Retinal pigment epithelial cell (primary cell): ENCODE results near the gene HHIPL1.

Source experiments
- DNase-seq: peaks from one replicate; pipeline ENCODE4 v3.0.0-alpha.2; 2010; ENCODE audit warnings: low read depth
- H3K4me3 ChIP-seq: 2 replicates; pipeline ENCODE4 v1.5.1; 2011; ENCODE audit warnings: mild to moderate bottlenecking, low read length, control low read depth, moderate library complexity
- TF ChIP-seq, protein P1 (sequence below): conservative IDR thresholded peaks from 2 replicates; pipeline ENCODE4 v1.5.1; 2011; ENCODE audit warnings: low read depth, low read length, control low read depth, inconsistent platforms

HHIPL1 gene

DNA sequence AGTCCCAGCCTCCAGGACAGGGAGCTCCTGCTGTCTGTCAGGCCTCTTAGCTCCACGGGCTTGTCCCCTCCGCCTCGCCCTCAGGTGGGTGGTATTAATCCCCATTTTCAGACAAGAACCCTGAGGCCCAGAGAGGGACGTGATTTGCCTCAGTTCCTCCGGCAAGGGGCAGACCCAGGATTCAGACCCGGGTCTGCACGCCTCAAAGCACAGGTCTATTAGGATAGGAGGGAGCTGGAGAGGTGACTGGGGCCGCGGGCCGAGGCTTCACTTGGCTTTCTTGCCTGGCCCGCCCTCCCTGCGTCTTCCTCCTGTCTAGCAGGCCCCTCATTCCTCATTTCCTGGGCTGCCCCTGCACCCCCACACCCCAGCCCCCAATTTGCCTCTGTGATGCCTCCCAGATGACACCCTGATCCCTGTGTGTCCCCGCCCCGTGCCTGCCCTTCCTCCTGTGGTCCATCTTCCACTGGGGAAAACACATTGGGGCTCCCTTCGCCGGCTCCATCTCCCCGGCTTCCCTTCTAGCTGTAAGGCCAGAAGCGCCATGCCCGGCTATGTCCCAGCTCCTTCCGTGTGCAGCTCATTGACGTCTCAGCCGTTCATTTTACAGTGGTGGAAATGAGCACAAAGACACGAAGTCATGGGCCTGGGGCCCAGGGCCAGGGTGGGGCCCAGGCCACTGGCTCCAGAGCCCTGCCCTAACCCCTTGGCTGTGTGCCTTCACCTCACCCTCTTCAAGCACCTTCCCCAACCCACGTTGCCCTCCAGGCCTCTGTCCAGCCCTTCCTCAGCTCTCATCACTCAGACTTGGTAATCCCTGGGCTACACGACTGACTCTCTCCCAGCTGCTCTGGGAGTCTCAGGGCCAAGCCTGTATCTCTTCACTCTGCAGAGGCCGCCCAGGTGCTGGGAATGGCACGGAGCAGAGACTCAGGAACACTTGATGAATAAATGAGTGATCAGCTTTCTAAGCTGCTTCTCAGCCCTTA, 23.7 kb downstream of the HHIPL1 start:
- TF ChIP-seq, protein P1, sequence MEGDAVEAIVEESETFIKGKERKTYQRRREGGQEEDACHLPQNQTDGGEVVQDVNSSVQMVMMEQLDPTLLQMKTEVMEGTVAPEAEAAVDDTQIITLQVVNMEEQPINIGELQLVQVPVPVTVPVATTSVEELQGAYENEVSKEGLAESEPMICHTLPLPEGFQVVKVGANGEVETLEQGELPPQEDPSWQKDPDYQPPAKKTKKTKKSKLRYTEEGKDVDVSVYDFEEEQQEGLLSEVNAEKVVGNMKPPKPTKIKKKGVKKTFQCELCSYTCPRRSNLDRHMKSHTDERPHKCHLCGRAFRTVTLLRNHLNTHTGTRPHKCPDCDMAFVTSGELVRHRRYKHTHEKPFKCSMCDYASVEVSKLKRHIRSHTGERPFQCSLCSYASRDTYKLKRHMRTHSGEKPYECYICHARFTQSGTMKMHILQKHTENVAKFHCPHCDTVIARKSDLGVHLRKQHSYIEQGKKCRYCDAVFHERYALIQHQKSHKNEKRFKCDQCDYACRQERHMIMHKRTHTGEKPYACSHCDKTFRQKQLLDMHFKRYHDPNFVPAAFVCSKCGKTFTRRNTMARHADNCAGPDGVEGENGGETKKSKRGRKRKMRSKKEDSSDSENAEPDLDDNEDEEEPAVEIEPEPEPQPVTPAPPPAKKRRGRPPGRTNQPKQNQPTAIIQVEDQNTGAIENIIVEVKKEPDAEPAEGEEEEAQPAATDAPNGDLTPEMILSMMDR = no peak
- no peak for DNase-seq
- H3K4me3 ChIP-seq = no peak overlapping the region

DNA sequence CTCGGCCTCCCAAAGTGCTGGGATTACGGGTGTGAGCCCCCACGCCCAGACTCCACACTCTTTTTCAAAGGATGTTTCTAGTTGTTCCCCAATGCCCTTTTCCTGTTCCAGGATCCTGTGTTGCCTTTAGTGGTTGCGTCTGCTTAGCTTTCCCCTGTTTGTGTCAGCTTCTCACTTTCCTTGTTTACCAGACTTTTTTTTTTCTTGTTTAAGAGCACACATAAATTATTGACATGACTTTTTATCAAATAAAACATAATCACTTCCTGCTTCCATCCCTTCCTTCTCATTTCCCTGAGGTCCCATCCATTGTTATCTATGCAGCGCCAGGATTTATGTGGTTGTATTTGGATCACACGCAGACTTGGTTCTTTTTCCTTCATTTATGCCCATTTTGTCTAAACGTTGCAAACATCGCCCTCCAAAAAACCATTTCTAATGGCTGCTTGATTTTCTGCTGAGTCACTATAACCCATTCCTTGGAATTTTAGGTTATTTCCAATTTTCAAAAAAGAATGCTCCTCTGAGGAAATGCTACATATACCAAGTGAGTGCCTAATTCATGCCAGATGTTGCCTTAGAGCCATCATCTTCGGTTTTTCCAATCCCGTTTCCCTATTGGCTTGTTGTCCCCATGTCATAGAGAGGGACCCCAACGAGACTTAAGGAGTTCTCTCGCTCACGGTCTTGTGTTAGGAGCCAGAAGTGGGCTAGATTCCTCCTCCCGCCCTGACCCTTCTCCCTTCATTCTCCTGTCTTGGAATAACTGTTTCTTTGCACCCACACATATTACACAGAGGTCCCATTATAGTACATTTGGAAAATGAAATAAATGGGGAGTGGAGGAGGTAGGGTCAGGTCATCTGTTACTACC, 25.7 kb downstream of the HHIPL1 start:
- TF ChIP-seq, protein P1 = no peak
- H3K4me3 ChIP-seq = no peak overlapping the region
- DNase-seq = no peak

DNA sequence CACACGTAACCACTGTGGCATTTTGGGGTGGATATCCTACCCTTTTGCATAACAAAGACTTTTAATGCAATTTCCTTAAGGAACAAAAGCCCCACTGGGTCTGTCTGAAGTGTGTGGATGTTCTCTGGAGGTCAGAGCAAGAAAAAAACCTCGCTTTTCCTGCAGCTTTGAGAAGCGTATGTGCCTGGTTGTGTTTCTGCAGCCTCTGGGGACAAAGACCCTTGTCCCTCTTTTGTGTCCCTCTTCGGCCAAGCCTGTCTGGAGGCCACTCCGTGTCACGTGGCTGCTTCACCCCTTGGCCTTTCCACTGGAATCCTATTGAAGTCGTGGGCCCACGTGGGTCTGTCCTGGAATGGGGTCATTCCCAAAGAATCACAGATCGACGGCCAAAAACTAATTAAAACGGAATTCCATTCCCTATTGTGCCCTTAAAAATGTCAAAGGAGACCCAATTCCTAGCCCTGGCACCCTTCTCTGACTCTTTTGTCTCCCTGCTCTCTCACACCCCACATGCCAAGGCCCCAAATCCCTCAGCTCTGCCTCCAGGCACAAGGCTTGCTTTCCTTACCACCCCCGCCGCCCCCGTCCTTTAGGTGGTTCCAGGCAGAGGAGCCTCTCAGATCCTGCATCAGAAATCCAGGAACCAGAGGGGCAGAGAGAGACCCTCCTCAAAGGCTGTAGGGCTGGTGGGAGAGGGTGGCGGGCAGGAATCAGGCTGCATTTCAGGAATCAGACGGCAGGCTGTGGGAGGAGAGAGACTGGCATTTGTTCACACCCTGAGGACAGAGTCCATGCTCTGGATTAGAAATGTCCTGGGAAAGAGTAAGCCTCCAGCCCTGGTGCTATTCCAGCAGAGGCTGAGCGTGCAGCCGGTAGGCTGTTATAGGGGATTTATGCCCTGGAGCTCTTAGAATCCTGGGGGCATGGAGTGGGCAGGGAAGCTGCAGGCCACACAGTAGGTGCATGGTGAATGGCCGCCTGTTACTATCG, 26.6 kb downstream of the HHIPL1 start:
- no peak overlapping the region for H3K4me3 ChIP-seq
- TF ChIP-seq, protein P1 = no peak

DNA sequence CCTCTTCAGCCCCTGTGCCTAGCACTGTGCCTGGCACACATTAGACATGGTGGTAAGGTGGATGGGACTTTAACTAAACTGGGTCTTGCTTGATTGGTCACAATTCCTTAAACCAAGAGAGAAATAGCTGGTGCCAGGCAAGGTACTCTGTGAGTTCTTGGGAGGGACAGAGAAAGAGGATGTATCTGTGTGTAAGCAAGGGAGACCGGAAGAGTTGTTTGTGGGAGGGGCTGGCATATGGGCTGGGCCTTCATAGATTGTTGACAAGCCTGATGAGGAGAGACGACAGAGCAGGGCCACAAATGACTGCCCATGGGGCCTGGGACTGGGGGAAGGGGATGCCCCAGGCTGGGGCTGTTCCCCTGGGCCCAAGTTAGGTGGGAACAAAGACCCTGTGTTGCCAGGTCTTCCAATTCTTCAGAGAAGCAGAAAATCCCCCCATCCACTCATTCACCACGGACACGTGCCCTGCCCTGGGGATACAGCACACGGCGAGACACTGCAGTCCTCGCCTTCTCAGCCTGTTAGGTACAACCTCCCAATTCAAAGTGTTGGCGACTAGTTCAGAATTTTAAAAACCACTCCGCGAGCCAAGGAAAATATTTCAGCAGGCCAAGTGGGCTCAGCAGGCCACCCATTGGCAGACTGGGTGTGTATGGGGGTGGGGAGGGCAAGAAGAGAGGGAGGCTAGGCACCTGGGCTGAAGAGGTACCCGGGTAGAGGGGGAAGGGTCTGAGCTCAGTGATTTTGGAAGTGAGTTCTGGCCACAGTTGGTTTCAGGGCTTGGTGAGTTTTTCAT, 27.8 kb downstream of the HHIPL1 start:
- TF ChIP-seq, protein P1 = no peak
- no peak for DNase-seq
- no peak overlapping the region for H3K4me3 ChIP-seq

More for the DNA sequence above, 26.6 kb downstream of the HHIPL1 start:
- DNase-seq = no peak

DNA sequence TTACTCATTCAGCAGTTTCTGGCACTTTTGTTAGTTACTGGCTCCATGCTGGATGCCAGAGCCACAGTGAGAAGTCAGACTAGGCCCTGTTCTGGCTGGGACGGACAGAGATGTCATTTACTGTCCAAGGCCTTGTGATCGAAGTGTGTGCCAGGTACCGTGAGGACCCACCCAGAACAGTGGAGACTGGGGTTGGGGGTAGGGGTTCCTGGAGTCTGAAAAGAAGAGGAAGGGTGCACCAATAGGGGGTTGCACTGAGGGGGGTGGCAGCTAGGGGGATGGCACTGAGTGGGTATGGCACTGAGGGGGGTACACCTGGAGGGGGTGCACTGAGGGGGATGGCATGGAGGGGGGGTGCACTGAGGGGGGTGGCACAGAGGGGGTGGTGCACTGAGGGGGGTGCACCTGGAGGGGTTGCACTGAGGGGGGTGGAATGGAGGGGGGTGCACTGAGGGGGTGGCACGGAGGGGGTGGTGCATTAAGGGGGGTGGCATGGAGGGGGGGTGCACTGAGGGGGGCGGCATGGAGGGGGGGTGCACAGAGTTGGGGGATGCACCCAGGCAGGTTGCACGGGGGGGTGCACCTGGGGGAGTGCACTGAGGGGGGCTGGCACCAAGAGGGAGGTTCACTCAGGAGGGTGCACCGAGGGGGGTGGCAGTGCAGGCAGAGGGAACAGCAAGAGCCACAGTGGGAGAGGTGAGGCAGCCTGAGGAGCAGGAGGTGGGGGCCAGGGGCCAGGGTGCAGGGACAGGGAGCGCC, 28.6 kb downstream of the HHIPL1 start:
- no peak overlapping the region for H3K4me3 ChIP-seq
- TF ChIP-seq, protein P1 = no peak
- no peak for DNase-seq
